ENCODE measurements around the gene CTSK. TPM values are rescaled to one million over a fixed set of nuclear protein-coding genes. Genes with fewer than 3 reads are reported as not detected.
"Not testable (repeated sequence)": the region's sequence is repeated elsewhere in the genome, so short reads cannot be mapped to it uniquely, and the experiment has no call there.

The CTSK gene
- total RNA-seq, result 76.4 TPM
- long read RNA-seq, transcript CTSK-201 (8 exons, 1,692 nt), result major isoform, 342 of 387 reads
- long read RNA-seq, partial matches to known transcripts, result 20 of 387 reads
- long read RNA-seq, other reads (novel, unspliced or antisense), result 25 of 387 reads

GRCh38 chr1:150808121-150808520 lies at the start of gene CTSK:
CTSK (minus strand) TSS chr1:150808260; CDS start chr1:150806805, 1,455 bp downstream.
- no peak for DNase-seq (ENCODE audit: low spot score)

GRCh38 chr1:150852734-150853133 lies 44.7 kb upstream of the CTSK start:
- not testable (repeated sequence) for DNase-seq (ENCODE audit: low spot score)

- DNase-seq (ENCODE audit: low spot score), result not testable (repeated sequence)
These were observed 42.8 kb upstream of the CTSK start for GRCh38 chr1:150850801-150851362.

- no peak for DNase-seq (ENCODE audit: low spot score)
These were observed 38.5 kb upstream of the CTSK start for GRCh38 chr1:150846473-150847146.

GRCh38 chr1:150843474-150843873 lies 35.4 kb upstream of the CTSK start:
- DNase-seq (ENCODE audit: low spot score), result no peak

- DNase-seq (ENCODE audit: low spot score), result no peak
These were observed 34.9 kb upstream of the CTSK start for GRCh38 chr1:150842964-150843363.

GRCh38 chr1:150842343-150842742 lies 34.3 kb upstream of the CTSK start:
- DNase-seq (ENCODE audit: low spot score), result no peak

GRCh38 chr1:150841626-150842025 lies 33.6 kb upstream of the CTSK start:
- no peak for DNase-seq (ENCODE audit: low spot score)

GRCh38 chr1:150840850-150841249 lies 32.8 kb upstream of the CTSK start:
- DNase-seq (ENCODE audit: low spot score), result not testable (repeated sequence)

GRCh38 chr1:150836129-150836773 lies 28.2 kb upstream of the CTSK start:
- no peak for DNase-seq (ENCODE audit: low spot score)

GRCh38 chr1:150833961-150834360 lies 25.9 kb upstream of the CTSK start:
- DNase-seq (ENCODE audit: low spot score), result not testable (repeated sequence)

- DNase-seq (ENCODE audit: low spot score), result no peak
These were observed 24.5 kb upstream of the CTSK start for GRCh38 chr1:150832597-150832996.

- DNase-seq (ENCODE audit: low spot score), result no peak
These were observed 21.7 kb upstream of the CTSK start for GRCh38 chr1:150829751-150830150.

- DNase-seq (ENCODE audit: low spot score), result no peak
These were observed 18.2 kb upstream of the CTSK start for GRCh38 chr1:150826299-150826698.

- no peak for DNase-seq (ENCODE audit: low spot score)
These were observed 12.9 kb upstream of the CTSK start for GRCh38 chr1:150820730-150821512.

- no peak for DNase-seq (ENCODE audit: low spot score)
These were observed 7.8 kb upstream of the CTSK start for GRCh38 chr1:150815871-150816270.

- DNase-seq (ENCODE audit: low spot score), result no peak
These were observed 5.1 kb upstream of the CTSK start for GRCh38 chr1:150813028-150813707.

GRCh38 chr1:150810958-150811659 lies 3.0 kb upstream of the CTSK start:
- no peak for DNase-seq (ENCODE audit: low spot score)

GRCh38 chr1:150809651-150810050 lies 1.6 kb upstream of the CTSK start:
- DNase-seq (ENCODE audit: low spot score), result no peak

GRCh38 chr1:150808846-150809245 lies 786 bp upstream of the CTSK start:
- no peak for DNase-seq (ENCODE audit: low spot score)
